GM12864 (cell line): ENCODE data around the gene DHX38.

Experiments
- DNase-seq: peaks from one replicate; pipeline ENCODE4 v3.0.0-alpha.2; 2011; ENCODE audit warnings: low read depth
- H3K4me3 ChIP-seq: 2 replicates; pipeline ENCODE4 v1.5.1; 2011; ENCODE audit warnings: mild to moderate bottlenecking, low read depth, low read length, control low read depth
- TF ChIP-seq, protein P1 (sequence below): IDR thresholded peaks from 2 replicates; pipeline ENCODE4 v1.5.1; 2011; ENCODE audit warnings: low read depth, mild to moderate bottlenecking, moderate library complexity, low read length, control low read depth, inconsistent platforms; ENCODE audit errors: missing control alignments

Gene DHX38

DNA sequence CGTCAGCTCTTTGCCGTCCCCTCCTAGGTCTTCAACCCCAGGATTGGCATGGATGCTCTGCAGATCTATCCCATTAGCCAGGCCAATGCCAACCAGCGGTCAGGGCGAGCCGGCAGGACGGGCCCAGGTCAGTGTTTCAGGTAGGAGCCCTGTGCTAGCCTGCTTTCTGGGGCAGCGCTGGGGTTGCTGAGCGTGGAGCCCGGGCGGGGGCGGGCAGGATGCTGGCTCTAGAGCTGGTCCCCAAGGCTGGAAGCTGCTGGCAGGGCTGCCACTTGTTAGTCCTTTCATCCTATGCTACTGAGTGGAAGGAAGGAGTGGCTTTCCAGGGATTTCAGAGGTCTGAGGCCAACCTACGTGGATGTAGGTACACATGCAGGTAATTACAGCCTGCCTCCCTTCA is 12.3 kb downstream of the DHX38 start:
- H3K4me3 ChIP-seq = no peak overlapping the region
- TF ChIP-seq, protein P1, sequence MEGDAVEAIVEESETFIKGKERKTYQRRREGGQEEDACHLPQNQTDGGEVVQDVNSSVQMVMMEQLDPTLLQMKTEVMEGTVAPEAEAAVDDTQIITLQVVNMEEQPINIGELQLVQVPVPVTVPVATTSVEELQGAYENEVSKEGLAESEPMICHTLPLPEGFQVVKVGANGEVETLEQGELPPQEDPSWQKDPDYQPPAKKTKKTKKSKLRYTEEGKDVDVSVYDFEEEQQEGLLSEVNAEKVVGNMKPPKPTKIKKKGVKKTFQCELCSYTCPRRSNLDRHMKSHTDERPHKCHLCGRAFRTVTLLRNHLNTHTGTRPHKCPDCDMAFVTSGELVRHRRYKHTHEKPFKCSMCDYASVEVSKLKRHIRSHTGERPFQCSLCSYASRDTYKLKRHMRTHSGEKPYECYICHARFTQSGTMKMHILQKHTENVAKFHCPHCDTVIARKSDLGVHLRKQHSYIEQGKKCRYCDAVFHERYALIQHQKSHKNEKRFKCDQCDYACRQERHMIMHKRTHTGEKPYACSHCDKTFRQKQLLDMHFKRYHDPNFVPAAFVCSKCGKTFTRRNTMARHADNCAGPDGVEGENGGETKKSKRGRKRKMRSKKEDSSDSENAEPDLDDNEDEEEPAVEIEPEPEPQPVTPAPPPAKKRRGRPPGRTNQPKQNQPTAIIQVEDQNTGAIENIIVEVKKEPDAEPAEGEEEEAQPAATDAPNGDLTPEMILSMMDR = no peak

DNA sequence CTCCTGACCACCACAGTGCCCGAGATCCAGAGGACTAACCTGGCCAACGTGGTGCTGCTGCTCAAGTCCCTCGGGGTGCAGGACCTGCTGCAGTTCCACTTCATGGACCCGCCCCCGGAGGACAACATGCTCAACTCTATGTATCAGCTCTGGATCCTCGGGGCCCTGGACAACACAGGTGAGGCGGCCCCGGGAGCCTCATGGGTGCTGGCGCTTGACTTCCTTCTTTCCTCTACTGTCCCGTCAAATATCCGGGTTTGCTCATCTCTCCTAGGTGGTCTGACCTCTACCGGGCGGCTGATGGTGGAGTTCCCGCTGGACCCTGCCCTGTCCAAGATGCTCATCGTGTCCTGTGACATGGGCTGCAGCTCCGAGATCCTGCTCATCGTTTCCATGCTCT is 13.7 kb downstream of the DHX38 start:
- no peak overlapping the region for H3K4me3 ChIP-seq
- TF ChIP-seq, protein P1 = no peak

More for the DNA sequence above, 12.3 kb downstream of the DHX38 start:
- DNase-seq = no peak

DNA sequence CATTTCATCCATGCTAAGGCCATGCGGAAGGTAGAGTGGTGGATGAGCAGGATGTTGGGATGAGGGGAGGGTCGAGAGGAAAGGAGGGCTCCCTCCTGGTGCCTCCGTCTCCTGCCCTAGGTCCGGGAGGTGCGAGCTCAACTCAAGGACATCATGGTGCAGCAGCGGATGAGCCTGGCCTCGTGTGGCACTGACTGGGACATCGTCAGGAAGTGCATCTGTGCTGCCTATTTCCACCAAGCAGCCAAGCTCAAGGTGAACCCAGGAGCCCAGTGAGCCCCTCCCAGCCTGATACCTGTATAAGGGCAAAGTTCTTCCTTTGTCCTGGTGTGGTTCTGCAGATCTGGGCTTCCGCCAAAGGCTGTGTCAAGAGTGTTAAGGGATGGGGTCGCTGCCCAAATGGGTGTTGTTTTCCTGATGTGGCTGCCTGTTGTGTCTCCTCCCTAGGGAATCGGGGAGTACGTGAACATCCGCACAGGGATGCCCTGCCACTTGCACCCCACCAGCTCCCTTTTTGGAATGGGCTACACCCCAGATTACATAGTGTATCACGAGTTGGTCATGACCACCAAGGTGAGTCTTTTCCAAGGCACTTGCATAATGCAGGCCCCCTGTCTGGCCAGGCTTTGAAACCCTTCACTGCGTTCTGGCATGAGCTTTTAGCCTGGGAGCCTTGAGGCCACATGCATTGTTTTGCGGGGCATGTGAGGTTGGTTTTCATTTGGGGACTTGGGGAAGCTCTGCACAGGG is 14.9 kb downstream of the DHX38 start:
- DNase-seq = no peak
- TF ChIP-seq, protein P1 = no peak

More for the DNA sequence above, 13.7 kb downstream of the DHX38 start:
- DNase-seq = no peak

DNA sequence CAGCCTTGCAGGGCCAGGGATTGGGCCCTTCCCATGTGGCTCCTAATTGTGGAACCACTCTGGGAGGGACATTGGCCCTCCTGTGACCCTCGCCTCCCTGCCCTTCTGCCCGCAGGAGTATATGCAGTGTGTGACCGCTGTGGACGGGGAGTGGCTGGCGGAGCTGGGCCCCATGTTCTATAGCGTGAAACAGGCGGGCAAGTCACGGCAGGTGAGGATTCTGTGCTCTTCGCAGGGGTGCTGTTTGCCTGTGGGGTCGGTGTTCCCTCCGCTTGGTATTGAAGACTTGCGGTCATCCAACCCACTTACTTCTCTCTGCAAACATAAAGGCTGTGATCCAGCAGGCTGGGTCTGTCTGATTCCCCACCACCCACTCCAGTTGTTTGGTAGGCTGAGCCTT is 15.7 kb downstream of the DHX38 start:
- TF ChIP-seq, protein P1 = no peak
- DNase-seq = no peak
- no peak overlapping the region for H3K4me3 ChIP-seq

More for the DNA sequence above, 14.9 kb downstream of the DHX38 start:
- no peak overlapping the region for H3K4me3 ChIP-seq

DNA sequence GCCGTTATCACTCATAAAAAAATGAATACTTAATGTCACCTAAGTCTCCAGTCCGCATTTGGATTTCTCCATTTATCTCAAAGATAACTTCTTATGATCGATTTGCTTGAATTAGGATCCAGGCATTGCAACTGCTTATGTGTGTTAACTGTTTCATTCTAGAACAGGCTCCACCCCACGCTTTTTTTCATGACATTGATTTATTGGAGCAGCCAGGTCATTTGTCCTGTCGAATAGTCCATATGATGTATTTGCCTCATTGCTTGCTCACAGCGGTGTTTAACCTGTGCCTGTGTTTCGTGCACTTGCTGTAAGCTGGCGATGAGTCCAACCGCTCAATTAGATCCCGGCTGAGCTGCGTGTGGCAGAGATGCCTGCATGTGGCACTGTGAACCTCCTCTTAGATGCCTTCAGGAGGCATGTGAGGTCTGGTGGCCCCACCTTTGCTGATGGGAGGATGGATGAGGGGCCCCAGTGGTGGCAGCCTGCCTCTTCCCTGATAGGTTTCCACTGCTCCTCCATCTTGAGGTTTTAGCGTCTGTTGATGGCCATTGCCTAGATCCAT is 16.4 kb downstream of the DHX38 start:
- H3K4me3 ChIP-seq = no peak overlapping the region
- TF ChIP-seq, protein P1 = no peak
- no peak for DNase-seq

DNA sequence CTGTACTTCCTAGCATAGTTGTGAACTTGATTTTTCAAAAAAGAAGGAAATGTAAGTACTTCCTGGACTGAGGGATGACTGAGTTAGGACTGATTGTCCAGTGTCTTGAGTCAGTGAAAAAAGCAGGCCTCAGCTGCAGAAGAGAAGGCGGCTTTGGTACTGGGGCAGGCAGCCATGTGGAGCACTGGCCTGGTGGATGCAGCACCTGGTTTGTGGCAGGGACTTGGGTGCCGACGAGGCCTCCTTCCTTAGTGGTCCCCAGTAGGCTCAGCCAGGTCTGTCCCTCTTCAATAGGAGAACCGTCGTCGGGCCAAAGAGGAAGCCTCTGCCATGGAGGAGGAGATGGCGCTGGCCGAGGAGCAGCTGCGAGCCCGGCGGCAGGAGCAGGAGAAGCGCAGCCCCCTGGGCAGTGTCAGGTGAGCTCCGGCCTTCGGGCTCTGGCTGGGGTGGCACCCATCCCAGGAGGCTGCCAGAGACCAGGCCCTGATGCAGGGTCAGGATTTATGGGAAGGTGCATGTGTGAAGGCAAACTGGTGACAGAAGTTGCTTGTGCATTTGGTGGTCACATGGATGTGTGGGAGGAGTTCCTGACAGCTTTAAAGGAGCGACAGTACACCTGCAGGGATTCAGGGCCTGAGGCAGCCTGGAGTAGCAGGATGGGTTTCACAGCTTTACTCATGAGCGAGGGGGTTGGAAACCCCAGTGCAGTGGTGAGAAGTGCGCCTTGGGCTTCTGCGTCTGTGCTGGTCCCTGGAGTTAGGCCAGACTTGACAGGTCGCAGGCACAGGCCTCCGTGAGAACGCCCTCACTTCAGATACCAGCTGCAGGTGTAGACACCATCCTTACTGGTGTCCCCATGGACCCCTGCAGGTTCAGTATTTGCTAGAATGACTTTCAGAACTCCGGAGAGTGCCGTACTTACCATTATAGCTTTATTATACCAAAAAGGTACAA is 17.3 kb downstream of the DHX38 start:
- TF ChIP-seq, protein P1 = no peak
- DNase-seq = no peak
- no peak overlapping the region for H3K4me3 ChIP-seq
